ENCODE results near the gene IRF9.

Gene IRF9

GRCh38 chr14:24123424-24124417 lies 37.3 kb upstream of the IRF9 start:
- no peak for TF ChIP-seq CTCF (IDR thresholded peaks at IDR 0.05; ENCODE audit: low read depth, low read length)
- no peak overlapping the region for H3K4me3 ChIP-seq (replicated peaks in 1 of 2; ENCODE audit: low read depth in 2 of 2, low read length in 2 of 2)
- no peak for DNase-seq (ENCODE audit: low read depth in 2 of 2)

GRCh38 chr14:24126939-24127338 lies 34.1 kb upstream of the IRF9 start:
- TF ChIP-seq CTCF (IDR thresholded peaks at IDR 0.05; ENCODE audit: low read depth, low read length) = no peak
- H3K4me3 ChIP-seq (replicated peaks in 1 of 2; ENCODE audit: low read depth in 2 of 2, low read length in 2 of 2) = no peak overlapping the region

GRCh38 chr14:24127673-24128072 lies 33.4 kb upstream of the IRF9 start:
- no peak for DNase-seq (ENCODE audit: low read depth in 2 of 2)
- H3K4me3 ChIP-seq (replicated peaks in 1 of 2; ENCODE audit: low read depth in 2 of 2, low read length in 2 of 2) = no peak overlapping the region
- TF ChIP-seq CTCF (IDR thresholded peaks at IDR 0.05; ENCODE audit: low read depth, low read length) = no peak

More at GRCh38 chr14:24126939-24127338, 34.1 kb upstream of the IRF9 start:
- no peak for DNase-seq (ENCODE audit: low read depth in 2 of 2)

- no peak for TF ChIP-seq CTCF (IDR thresholded peaks at IDR 0.05; ENCODE audit: low read depth, low read length)
- no peak overlapping the region for H3K4me3 ChIP-seq (replicated peaks in 1 of 2; ENCODE audit: low read depth in 2 of 2, low read length in 2 of 2)
- no peak for DNase-seq (ENCODE audit: low read depth in 2 of 2)
Measured at GRCh38 chr14:24129410-24129998, 31.6 kb upstream of the IRF9 start.

DNA sequence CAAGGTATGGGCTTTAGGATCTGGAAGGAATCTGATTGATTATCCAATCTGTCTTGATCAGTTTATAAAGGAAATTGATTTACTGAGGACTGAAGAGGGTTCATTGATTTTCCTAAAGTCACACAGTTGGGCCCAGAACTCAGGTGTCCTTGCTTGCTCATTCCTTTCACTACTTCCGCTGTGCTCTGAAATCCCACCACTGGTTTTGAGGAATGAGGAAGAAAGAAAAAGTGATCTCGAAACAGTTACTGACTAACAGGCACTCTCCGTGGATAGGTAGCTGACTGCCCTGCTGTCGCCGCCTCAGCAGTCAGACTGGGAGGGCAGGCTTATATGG lies 30.7 kb upstream of the IRF9 start, which contains the start of gene FITM1:
Gene FITM1 (plus strand): TSS at position 280 of the 337 bp plus-strand sequence. CDS start 905 bp downstream, outside the sequence.
- no peak within 1 kb of the TSS for H3K4me3 ChIP-seq (replicated peaks in 1 of 2; ENCODE audit: low read depth in 2 of 2, low read length in 2 of 2)
- TF ChIP-seq CTCF (IDR thresholded peaks at IDR 0.05; ENCODE audit: low read depth, low read length) = no peak
- no peak for DNase-seq (ENCODE audit: low read depth in 2 of 2)

DNA sequence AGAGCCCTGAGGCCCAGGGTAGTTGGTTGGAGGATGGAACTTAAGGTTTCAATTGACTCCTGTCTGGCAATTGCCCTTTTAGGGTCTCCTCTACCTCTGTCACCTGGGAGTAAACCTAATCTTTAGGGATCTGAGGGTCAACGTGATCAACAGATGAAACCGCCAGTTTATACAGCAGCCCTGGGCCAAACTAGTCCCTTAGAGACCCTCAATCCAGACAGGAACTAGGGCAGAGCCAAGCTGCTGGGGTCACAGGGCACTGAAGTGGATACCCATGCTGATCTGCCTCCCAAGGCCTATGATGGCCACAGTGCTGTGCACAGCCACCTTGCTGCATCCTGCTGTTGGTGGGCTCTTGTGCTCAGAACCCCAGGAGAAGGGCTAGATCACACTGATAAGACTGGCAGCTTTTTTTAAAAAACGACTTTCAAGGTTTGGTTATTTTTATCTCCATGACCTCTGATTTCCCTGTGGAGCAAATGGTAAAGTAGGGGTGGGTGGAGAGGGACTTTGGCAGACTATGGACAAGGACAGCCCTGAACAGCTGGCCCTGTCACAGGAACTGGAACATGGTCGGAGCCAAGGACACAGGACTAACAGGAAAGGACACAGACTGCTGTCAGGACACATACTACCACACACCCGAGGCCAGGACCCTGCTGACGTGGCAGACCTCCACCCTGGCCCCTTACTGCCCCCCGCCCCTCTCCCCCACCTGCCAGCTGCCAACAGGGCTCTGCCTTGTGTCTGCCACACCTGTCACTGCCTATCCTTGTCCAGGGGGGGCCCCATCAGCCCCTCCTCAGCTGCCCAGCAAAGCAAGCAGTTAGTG lies 30.1 kb upstream of the IRF9 start:
- no peak for DNase-seq (ENCODE audit: low read depth in 2 of 2)
- H3K4me3 ChIP-seq (replicated peaks in 1 of 2; ENCODE audit: low read depth in 2 of 2, low read length in 2 of 2) = no peak overlapping the region
- TF ChIP-seq CTCF (IDR thresholded peaks at IDR 0.05; ENCODE audit: low read depth, low read length) = no peak

Measured in cardiac fibroblast (primary cell).